HG02973 (cell line): ENCODE results near the gene SPAST.
"Not testable (repeated sequence)": the region's sequence is repeated elsewhere in the genome, so short reads cannot be mapped to it uniquely, and the experiment has no call there.

Source experiments
- ATAC-seq: cut with Tn5 transposase; IDR thresholded peaks from one replicate; pipeline ENCODE4 v1.9.1; 2021; ENCODE audit warnings: moderate library complexity; ENCODE audit not compliant: unreplicated experiment

SPAST gene

GRCh38 chr2:32119161-32119560, 55.8 kb downstream of the SPAST start:
- no peak for ATAC-seq

DNA sequence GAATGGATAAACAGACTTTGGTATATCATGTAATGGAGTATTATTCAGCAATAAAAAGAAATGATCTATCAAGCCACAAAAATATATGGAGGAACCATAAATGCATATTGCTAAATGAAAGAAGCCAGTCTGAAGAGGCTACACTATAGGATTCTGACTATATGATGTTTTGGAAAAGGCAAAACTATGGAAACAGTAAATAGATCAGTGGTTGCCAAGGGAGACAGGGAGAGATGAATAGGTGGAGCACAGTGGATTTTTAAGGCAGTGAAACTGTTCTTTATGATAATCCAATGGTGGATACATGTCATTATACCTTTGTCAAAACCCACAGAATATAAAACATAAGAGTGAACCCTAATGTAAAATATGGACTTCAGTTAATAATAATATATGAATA, 61.3 kb downstream of the SPAST start:
- ATAC-seq: no peak

DNA sequence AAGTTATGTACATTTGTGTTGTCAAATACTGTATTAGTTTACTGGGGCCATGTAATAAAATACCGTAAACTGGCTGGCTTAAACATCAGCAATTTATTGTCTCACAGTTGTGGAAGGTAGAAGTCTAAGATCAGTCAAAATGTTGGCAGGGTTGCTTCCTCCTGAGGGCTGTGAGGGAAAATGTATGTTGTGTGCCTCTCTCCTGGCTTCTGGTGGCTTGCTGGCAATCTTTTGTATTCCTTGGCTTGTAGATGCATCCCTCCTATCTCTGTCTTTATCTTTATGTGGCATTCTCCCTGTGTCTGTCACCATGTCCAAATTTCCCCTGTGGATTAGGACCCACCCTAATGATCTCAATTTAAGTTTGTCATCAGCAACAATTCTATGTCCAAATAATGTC, 65.3 kb downstream of the SPAST start:
- no peak for ATAC-seq

DNA sequence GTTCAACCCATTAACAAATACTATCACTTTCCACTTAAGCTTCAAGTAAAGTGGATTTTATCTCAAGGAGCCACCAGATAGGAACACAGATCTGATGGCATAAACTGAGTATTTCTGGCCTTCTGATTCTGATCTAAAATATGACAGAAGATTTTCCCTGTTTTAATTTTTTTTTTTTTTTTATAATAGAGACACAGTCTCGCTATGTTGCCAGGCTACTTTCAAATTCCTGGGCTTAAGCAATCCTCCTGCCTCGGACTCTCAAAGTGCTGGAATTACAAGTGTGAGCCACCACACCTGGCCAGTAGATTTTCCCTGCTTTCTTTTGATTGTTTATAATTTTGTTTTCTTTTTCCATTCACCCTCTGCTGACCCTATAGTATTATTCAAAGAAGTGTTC, 65.7 kb downstream of the SPAST start:
- no peak for ATAC-seq

DNA sequence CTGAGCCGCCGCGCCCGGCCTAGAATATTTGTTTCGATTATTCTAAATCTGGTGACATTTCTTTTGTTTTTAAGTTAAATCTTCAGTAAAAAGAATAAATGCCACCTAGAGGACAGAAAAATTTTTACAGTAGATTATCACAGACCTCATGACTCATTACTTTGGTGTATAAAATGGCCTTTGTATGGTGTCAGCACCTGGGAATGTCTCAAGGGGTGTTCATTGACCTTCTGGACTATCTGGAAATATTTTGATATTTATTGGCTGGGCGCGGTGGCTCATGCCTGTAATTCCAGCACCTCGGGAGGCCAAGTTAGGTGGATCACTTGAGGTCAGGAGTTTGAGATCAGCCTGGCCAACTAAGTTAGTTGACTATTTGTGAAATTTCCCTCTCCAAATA, 72.1 kb downstream of the SPAST start:
- ATAC-seq: no peak

DNA sequence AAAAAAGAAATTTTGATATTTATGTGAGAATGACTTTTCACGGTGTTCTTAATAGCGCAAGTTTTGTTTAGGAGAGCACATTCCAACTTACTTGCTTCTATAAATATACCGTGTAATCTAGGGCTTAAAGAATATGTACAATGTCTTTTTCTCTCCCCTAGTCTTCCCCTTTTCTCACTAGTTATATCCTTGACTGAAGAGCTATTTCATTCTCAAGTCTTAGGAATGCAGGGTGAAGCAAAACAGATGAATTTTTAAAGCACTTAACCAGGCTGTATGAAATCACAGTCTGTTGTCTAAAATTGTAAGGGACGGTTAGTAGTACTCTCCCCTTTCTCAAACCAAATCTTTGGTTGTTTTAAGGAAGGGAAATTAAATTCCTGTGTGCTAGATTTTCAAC, 72.7 kb downstream of the SPAST start:
- ATAC-seq: no peak

GRCh38 chr2:32151544-32151943, 88.2 kb downstream of the SPAST start:
- not testable (repeated sequence) for ATAC-seq

GRCh38 chr2:32159678-32160077, 96.3 kb downstream of the SPAST start:
- ATAC-seq: no peak

- no peak for ATAC-seq
Measured at GRCh38 chr2:32161296-32161695, 97.9 kb downstream of the SPAST start.

- ATAC-seq: not testable (repeated sequence)
Measured at GRCh38 chr2:32164254-32164653, 100.9 kb downstream of the SPAST start.

DNA sequence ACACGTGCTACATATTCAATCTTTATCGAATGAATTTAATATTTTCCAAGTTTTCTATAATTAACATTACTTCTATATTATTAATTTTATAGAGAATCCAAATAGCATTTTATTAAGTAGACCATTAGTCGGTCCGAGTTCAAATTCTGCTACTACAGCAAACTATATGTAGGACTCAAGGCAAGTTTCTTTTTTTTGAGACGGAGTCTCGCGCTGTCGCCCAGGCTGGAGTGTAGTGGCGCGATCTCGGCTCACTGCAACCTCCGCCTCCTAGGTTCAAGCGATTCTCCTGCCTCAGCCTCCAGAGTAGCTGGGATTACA, 101.6 kb downstream of the SPAST start:
- ATAC-seq: not testable (repeated sequence)

GRCh38 chr2:32166115-32166574, 102.8 kb downstream of the SPAST start:
- ATAC-seq: no peak

DNA sequence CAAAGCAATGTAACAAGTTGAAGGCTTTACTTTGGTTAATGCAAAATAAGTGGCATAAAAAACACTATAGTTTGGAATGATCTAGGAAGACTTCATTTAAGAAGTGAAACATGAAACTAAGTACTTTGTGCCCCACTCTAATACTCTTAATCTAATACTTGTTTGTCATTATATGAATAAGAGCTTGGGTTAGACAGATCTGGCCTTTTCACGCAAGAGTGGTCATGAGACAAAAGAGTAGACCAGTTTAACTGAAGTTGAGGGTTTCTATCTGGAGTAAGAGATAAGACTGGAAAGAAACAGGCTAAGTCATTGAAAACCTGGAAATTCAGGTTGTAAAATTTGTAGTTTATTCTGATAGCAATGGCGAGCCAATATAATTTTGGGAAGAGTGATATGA, 105.2 kb downstream of the SPAST start:
- ATAC-seq: no peak

- no peak for ATAC-seq
Measured at GRCh38 chr2:32172870-32173269, 109.5 kb downstream of the SPAST start.

- no peak for ATAC-seq
Measured at GRCh38 chr2:32182667-32183066, 119.3 kb downstream of the SPAST start.

- peak; percentile 3 for ATAC-seq
Measured at GRCh38 chr2:32189011-32189410, 125.7 kb downstream of the SPAST start.

DNA sequence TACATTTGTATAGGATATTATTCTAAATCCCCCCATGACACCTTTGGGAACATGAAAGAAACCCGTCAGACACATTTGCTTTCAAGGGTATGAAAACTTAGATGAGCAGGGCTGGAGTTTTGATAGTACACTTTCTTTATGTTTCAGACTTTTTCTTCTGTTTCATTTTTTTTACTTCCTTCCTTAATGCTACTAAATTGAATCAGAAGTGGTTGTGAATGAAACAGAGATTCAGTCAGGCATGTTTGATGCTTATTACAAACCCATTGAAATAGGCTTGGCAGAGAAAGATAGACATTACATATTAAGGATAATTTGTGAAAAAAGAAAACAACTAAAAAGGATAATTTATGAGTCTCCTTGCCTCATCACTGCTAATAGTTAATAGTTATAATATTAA, 129.1 kb downstream of the SPAST start:
- ATAC-seq: no peak

DNA sequence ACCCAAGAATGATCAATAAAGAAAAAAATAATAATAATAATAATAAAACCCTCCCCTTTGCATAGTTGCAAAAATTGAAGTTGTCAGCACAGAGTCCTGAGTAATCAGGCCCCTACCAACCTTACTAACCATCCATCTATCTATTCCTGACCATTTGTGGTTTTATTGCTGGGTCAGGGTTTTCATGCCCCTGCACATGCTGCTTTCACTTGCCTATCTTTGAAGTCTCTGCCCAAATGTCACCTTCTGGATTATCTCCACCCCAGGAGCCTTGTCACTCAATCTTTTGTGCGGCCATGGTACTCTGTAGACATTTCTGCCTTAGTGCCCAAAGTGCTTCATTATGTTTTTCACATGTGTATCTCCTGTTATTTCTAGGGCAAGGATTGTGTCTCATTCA, 137.5 kb downstream of the SPAST start:
- ATAC-seq: no peak

GRCh38 chr2:32203428-32203827, 140.1 kb downstream of the SPAST start:
- ATAC-seq: not testable (repeated sequence)
